C1 segment of cervical spinal cord (tissue), 14 donors: ENCODE data around the gene ABCC5.

Source experiments
- DNase-seq, 14 donors: peaks; one replicate each; lab custom pipeline; 2025; lab: John Stamatoyannopoulos, UW

The ABCC5 gene

DNA sequence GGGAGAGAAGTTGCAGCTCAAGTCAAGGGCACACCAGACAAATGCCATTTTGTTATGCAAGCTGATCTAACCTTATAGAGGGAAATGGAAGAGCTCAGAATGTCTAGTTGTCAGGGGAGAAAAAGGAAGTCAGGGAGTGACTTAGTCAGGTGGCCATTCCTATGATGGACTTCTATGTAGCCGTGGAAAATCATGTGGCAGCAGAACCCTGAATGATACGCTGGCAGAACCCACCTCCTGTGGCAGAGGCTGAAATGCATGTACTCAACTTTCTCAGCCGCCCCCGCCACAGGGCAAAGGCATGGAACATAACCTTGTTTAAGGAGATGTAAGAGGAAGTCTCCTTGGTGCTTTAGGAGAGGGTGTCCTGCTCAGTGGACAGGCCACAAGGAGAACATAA is 95.3 kb downstream of the ABCC5 start:
- DNase-seq = no peak

DNA sequence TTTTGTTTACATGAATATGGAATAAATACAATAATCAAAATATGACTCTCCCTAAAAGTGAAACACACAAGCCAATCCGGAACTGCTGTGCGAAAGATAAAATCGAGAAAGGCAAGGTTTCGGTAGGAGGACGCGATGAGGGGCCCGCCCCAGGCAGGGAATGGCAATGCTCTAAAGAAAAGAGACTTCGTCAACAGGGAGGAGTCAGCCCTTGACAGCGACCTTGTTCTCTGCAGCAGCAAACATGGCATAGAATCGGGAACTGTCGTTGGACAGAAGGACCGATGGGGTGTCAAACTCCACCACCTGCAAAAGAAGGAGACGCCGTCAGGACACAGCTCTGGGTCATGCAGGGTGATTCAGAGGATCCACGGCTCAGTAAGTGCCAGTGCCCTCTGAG is 96.6 kb downstream of the ABCC5 start:
- no peak for DNase-seq

GRCh38 chr3:183920416-183920815 is 97.3 kb downstream of the ABCC5 start:
- DNase-seq = no peak

DNA sequence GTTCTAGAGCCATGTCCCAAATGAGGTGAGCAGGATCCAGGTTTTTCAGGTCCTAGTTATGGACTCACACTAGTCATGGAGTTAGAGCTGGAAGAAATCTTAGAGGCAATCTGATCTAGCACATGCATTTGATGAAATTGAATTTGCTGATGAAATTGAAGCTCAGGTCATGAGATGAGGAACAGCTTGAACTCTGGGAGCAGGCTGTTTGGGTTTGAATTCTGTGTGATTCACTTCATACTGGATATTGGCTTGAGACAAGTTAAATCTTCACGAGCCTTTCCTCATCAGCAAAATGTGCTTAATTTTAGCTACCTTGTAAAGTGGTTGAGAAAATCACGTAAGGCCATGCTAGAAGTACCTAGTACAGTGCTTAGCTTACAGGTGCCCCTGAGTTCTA is 99.5 kb downstream of the ABCC5 start:
- DNase-seq = no peak

DNA sequence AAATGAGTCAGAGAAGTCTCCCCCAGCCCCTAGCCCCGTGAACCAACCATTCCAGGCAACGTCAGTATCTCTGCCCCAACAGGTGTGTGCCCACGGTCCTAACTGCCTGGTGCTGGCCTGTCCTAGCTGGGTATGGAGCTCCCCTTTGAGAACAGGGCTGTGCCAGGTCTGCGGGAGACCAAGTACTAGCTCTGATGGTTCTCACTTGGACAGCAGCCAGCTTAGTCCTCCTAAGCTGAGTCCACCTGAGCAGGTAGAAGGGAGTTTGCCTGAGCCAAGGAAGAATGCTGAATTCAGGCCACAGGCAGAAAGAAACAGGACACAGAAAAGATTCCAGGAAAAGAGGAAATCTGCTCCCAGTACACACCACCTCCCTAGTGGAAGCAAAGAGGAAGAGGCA is 99.9 kb downstream of the ABCC5 start:
- no peak for DNase-seq

- no peak for DNase-seq
These were observed 102.8 kb downstream of the ABCC5 start for GRCh38 chr3:183914856-183915255.

DNA sequence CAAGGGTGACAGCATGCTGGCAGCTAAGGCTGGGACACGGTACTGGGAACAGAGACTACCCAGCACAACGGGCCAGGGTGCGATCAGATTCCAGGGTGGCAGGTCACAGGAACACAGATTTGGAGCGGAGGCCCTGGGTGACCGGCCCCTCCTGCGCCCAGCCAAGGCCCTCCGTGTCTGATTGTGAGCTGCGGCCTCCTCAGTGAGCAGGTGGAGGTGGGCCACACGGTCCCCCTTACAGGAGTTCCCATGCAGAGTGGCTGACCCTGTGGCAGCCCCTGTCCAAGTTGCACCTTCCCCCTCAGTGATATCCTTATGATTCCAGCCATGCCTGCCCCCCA is 104.1 kb downstream of the ABCC5 start:
- DNase-seq = no peak

- DNase-seq = no peak
These were observed 104.6 kb downstream of the ABCC5 start for GRCh38 chr3:183912895-183913579.

- no peak for DNase-seq
These were observed 105.7 kb downstream of the ABCC5 start for GRCh38 chr3:183911763-183912506.

GRCh38 chr3:183911087-183911486 is 106.6 kb downstream of the ABCC5 start:
- no peak for DNase-seq

- no peak for DNase-seq
These were observed 108.6 kb downstream of the ABCC5 start for GRCh38 chr3:183909030-183909600.

DNA sequence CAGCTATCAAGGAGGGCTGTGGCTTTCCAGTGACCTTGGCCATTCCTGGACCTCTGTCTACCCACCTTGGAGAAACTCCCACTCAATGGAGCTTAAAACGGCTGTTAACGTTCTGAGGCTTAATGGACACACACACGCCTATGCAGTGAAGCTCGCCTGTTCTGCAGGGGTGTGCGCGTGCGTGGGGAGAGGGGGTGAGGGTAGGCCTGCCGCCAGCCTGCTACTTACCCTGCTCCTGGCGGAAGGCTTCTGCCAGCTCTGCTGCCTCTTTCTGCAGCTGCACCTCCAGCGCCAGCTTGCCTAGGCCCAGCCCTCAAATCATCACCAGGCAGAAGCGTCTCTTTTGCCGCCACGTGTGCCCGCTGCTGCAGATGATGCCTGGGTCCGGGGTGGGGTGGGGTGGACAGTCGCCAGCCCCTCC is 109.8 kb downstream of the ABCC5 start:
- DNase-seq = no peak

DNA sequence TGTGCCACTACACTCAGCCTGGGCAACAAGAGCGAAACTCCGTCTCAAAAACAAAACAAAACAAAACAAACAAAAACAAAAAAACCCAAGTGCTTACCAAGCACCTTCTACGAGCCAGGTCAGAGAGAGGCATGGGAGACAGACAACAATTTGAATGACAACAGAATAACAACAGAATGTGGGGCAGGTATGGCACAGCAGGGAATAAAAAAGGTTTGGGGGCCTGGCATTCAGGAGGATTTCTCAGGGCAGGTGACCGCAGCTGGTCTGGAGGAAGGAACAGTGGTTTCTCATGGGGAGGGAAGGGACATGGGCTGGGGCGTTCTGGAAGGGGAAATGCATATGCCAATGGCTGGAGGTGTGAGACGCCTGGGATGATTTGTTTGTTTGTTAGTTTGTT is 110.5 kb downstream of the ABCC5 start:
- DNase-seq = no peak

DNA sequence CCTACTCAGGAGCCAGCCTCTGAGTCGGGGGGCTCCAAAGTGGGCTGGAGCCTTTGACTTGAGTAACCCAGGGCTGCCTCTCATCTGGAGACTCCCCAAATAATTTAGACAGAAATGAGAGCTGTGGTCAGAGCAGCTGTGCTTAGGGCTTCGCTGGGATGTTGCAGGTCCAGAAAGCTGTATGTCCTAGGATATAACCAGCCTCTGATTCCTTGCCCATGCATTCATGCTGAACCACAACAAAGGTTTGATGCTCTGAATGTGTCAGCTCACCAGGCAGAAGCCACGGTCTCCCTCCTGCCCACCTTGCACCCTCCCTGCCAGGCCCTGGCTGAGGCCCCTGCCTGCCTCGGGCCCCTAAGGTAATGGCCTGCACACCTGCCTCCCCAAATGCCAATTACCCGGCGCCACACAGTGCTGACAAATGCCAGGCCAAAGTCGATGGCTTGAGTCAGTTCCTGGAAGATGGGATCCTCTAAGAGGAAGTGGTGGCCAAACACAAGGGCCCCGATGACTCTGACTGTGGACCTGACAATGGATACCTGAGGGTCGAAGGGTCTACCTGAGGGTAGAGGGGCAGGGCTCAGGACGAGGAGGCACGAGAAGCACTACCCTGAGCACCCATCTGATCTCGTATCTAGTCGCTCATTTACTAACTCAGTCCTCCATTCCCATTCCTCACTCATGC is 111.3 kb downstream of the ABCC5 start:
- no peak for DNase-seq

- no peak for DNase-seq
These were observed 112.6 kb downstream of the ABCC5 start for GRCh38 chr3:183904833-183905780.

DNA sequence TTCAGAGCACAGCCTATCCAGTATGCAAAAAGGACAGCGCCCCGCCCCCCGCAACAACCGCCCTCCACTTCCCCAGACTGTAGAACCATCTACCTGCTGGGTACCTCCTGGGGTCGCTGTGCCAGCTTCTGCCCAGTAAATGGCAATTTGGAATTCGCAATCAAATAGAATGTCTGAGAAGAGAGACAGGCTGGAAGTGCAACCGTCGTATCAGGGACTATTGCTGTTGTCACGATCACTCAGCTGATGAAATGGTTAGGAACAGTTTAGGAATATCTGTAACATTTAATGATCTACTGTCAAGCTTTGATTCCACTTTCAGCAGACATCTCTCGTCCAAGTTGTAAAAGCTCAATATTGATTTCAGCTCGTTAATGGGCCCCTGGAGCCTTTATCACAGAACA is 119.7 kb downstream of the ABCC5 start:
- no peak for DNase-seq

DNA sequence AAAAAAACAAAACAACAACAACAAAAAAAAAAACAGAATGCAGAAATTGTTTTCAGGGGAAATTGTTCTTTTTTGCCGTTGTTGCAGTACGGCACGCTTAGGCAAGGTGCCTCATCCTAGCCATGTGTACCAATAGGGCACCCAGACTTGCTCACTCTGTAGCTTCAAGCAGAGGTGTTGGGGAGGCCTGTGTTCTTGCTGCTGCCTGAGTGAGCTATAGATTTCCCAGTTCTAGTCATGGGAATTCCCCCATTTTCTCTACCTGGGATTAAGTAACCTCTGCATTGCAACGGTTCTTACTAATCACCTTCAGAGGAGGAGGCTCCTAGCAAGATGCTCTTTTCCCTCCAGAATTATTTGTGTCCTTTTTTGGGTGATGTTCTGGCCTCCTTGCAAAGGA is 120.1 kb downstream of the ABCC5 start:
- no peak for DNase-seq

DNA sequence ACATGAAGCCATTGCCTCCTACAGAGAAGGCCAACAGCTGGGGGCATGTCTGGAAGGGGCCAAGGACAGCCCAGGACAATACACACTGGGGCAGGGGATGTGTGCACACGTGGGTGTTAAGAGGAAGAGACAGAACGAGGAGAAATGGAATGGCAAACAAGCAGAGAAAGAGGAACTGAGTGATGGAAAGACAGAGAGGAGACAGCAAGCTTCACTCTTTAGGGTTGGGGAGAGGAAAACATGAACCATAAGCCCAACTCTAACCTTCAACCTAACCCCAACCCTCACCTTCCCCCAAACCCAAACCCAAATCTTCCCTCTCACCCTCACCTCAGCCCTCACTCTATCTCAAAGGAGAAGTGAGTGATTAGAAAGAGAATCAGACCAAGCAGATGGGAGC is 121.1 kb downstream of the ABCC5 start:
- DNase-seq = no peak

GRCh38 chr3:183896184-183896583 is 121.5 kb downstream of the ABCC5 start:
- DNase-seq = no peak

GRCh38 chr3:183895774-183896173 is 121.9 kb downstream of the ABCC5 start:
- no peak for DNase-seq

GRCh38 chr3:183895296-183895695 is 122.4 kb downstream of the ABCC5 start:
- peak in 4 of 14 donors; percentile 1 to 18 (median 3) for DNase-seq
